ENCODE measurements around the gene RPL10A.

RPL10A gene

DNA sequence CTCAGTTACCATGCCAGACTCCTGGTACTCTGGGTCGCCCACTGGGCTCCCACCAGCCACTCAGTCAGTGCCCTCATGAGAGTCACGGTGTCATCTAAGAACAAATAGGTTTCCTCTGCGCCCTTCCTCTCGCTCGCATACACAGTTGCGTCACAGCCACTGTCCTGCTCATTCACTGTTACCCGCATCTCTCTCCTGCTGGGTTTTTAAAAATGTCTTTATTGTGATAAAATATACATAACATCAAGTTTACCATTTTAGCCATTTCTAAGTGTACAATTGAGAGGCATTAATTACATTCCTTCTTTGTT, 24.7 kb downstream of the RPL10A start:
- DNase-seq (ENCODE audit: low read depth): no peak

DNA sequence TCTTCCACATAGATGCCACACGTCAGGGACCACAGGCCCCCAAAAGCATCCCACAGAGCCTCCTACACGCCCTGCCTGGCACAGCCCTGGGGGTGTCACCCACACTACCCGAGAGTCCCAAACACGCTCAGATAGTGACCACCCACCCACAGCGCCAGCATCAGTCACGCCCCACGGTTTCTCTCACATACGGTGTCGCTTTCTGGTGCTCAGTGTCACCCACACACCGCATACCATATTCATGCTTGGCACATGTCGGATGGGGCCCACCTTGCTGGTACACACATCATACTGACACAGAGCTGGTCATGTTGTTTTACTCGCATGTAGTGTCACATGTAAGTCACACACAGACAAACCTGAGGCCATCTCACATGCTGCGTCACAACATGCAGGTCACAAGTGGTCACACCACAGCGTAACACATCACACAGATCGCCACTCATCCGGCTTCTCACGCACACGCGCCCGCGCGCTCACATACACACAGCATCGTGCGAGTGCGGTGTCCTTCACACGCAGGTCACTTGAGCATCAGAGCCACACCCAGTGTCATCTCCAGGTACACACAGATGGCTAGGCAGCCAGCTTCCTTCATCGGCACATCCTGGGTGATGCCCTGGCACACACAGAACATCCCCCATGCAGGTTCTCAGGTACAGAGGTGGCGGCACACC, 25.2 kb downstream of the RPL10A start:
- DNase-seq (ENCODE audit: low read depth): no peak

DNA sequence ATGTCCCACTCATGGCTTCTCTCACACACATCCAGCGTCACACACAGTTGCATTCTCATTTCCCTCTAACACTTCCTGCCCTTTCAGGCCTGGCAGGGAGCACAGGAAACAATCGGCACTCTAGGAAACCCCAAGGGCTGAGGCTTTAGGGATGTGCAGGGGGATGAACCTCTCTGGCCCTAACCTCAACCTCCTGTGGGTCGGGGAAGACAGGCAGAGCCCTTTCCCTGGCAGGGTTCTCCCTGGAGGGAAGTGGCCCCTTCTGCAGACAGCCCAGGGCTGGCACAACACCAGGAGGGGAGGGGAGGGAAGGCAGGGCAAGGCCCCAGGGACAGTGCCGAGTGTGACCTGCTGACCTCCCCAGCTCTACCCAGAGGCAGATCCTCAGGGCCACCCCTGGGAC, 26.0 kb downstream of the RPL10A start:
- DNase-seq (ENCODE audit: low read depth): no peak

DNA sequence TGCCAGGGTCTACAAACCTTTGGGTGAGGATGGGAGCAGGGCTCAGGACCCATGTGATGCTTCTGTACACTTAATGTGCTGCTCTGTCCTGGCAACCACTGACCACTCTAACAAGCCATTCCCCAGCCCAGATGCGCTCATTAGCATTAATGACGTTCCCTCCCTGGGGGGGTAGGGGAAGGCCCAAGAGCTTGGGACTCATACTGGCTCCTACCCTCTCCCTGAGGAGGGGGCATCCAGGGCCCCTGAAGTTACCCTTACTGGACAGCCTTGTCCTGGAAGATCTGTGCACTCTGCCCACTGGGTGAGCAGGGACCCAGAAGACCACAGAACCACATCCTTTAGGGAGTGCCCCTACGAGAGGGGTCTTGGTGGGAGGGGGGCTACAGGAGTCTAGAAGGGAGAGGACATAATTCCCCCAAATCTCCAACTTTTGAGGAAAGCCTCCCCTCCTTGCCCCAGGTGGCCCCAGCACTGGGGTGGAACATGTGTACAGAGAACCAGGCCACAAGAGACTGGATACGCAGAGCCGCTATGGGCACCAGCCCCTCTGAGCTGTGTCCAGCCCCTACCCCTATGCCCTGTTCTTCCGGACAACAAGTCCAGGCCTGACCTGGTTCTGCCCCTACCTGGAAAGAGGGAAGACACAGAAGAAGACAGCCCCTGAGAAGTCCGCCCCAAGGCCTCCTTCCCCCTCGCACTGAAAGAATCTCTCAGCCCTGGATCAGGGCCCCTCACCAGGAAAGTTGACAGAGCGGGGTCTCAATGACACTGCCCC, 27.2 kb downstream of the RPL10A start:
- no peak for DNase-seq (ENCODE audit: low read depth)

DNA sequence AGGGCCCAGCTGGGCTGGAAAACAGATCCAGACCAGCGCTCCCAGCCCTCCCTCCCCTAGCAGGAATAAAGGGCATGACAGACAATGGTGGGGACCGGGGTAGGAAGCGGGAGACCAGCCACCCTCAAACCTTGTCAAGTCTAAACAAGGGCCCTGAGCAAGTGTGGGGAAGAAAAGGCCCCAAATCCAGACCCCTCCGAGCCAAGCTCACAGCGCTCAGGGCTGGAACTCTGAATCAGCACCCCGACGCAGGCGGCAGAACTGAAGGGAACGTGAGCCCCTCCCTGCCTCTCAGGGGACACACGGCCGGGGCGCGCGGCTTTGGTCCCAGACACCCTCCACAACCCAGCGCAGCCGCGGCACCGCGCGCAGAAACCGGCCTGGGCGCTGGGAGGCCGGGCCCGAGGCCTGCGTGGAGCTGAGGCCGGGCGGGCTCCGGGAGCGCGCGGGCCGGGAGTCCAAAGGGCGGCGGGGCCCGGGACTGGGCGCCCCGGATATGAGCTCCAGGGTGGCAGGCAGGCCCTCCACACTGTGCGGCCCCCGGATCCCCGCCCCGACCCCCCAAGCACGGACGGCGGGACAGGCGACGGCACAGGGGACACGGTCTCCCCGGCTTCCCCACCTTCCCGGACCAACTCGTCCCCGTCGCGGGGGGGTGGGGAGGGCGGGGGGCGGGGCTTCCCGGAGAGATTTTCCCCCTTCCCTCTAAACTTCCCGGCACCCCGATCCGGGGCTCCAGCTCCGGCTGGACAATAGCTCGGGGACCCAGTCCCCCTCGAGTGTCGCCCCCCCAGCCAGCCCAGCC, 28.0 kb downstream of the RPL10A start:
- DNase-seq (ENCODE audit: low read depth): no peak

DNA sequence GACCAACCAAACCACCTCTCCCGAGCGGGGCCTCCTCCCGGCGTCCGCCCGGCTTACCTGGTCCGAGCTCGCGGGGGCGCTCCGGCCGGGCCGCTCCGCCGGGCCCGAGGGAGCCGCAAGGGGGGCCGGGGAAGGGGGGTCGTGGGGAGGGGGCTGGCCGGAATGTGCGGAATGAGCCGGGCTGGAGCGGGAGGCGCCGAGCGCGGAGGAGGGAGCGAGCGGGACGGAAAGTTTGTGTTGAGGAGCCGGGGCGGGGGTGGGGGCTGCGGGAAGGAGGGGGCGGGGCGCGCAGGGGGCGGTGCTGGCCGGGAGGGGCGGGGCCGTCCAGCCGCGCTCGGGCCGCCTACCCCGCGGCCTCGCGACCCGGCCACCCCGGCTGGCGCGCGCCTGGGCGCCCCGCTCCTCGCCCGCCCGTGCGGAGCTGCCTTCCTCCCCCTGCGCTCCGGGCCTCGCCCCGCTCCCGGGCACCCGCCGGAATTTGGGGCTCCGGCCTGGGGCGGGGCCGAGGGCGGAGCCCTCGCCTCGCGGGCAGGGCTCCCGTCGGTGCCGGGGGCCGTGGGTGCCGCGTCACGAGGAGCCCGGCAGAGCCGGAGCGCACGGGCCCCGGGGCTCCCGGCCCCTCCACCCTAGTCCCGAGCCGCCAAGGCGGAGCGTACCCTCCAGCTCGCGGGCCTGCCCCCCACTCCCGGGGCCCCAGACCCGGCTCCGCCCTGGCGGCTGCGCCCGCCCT, 28.8 kb downstream of the RPL10A start, which contains the start of gene TEAD3:
Gene TEAD3 (minus strand): TSS at position 239 of the 730 bp plus-strand sequence.
- no peak for DNase-seq (ENCODE audit: low read depth)

DNA sequence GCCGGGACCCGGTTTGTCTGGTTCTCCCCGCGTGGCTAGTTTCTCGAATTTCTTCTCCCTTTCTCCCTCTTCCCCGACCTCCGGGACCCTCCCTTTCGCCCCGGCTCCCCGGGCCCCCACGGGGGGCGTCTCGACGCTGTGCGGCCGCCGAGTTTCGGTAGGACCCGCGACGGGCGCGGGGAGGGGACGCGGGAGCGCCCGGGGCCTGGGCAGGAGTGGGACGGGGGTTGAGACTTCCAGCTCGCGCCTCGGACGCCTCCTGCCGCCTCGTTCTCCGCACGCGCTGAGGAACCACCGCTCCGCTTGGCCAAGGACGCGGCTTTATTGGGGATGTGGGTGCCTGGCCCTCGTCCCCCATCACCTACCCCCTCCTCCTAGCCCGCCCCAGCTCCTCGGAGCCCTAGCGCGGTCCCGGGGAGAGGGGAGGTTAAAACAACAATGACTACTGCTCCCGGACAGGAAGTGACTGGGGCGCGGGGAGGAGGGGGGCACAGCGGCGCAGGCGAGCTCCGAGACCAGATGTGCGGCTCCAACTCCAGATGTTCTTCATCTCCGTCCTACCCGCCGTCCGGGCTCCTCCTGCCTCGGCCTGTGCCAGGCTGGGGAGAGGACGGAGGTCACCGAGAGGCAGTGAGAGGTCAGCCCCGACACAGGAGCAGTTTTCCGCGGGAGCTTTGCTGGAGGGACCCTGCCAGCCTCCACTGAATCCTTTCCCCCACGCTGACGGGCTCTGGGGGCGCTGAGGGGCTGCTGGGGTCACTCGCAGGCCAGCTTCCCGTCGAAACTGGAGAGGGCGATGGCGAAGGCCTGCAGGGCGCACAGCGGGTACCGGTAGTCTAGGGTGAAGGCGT, 29.6 kb downstream of the RPL10A start:
- no peak for DNase-seq (ENCODE audit: low read depth)

DNA sequence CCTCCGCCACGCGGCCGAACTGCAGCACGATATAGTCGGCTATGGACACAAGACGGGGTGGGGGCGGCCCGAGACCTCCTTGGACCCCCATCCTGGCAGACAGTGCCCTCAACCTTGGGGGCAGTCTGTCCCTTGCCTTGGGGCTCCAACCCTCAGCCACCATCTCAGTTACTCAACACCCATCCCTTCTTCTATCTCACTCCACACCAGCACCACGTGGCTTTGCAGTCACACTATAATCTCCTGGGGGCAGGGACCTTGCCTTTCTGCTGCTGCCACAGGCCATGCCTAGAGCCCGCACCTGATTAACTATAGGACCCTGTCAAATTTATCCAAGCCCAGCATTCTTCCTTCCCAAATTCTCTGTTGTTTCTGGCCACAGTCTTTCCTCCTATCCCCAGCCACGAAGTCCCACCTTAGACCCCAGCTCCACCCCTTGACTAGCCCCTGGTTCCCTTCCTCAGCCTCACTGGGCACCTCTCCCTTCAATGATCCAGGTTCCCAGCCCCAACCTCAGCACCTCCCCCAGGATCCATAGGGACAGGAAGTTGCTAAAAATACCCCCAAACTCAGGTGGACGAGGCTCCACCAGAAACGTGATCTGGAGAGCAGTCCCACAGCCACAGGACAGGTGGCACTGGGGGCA, 30.3 kb downstream of the RPL10A start:
- DNase-seq (ENCODE audit: low read depth): no peak

DNA sequence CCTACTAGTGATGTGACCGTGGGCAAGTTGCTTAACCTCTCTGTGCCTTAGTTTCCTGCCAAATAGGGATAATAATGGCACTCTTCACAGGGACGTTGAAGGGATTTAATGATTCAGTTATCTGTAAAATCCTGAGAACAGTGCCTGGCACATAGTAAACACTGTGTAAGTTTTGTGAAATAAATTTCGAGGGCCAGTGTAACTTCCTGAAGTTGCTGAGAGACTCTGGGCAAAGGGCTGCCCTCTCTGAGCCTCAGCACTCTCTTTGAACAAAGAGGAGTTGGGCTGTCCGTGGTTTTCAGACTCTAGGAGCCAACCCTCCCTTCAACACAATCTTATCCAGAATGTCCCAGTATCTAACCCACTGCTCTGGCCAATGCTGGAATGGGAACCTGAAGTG, 31.2 kb downstream of the RPL10A start:
- DNase-seq (ENCODE audit: low read depth): no peak

DNA sequence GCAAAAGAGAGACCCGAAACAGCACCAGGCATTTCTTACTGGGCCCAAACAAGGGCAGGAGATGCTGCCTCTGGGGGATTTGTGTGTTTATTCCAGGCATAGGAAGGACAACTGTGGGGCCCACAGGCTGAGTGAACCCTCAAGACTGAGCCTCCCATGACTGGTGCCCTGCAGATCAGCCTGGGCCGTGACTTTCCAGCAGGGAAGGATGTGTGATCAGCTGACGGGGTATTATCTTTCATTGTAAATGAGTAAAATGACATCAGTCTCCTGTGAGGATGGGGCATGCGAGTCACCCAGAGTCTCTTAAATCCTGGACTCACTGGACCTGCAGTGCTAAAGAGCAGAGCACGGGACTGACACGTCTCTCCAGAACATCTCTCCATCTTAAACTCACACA, 32.6 kb downstream of the RPL10A start:
- DNase-seq (ENCODE audit: low read depth): no peak

DNA sequence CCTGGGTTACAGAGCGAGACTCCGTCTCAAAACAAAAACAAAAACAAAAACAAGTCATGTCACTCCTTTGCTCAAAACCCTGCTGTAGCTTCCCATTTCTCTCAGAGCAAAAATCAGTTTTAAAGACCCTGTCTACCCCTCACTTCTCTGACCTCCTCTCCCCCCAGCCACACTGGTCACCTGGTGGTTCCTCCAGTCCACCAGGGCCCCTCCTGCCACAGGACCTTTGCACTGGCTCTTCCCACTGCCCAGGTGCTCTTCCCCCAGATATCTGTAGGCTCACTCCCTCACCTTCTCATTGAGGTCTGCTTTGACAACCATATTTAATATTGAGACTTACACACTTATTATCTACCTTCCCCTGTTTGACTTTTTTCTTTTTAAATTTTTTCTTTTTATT, 33.6 kb downstream of the RPL10A start:
- no peak for DNase-seq (ENCODE audit: low read depth)

DNA sequence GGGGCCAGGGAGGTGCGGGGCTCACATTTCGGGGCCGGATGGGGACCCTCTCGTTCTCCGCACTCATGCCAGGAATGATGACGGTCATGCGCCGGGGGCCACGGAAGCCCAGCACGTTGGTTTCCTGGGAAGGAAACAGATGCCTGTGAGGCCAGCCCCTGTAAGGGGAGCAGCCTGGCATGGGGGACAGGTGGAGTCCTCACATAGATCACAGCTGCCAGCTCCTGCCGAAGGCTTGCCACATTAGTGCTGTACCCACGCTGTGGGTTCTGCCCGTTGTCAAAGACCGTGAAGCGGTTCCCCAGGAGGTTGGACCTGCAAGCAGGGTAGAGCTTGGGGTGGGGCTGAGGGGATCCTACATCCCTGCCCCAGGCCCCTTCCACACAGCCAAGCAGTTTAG, 35.3 kb downstream of the RPL10A start:
- DNase-seq (ENCODE audit: low read depth): no peak

DNA sequence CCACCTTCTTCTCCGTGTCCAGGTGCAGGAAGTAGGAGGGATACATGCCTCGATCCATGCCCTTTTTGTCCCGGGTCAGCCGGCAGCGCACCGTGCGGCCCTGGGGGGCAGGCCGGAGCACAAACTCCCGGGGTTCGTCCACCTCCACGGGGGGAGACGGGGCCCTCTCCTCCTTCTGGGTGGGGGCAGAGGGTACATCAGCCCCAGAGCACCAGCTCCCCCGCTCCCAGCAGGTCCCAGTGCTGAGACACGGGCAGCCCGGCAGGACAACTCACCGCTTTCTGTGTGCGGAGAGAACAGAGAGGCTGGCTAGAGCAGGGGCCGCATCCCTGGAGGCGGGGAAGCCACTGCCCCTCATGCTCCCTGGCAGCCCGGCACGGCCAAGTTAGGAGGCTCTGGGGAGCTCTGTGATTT, 37.8 kb downstream of the RPL10A start:
- no peak for DNase-seq (ENCODE audit: low read depth)

DNA sequence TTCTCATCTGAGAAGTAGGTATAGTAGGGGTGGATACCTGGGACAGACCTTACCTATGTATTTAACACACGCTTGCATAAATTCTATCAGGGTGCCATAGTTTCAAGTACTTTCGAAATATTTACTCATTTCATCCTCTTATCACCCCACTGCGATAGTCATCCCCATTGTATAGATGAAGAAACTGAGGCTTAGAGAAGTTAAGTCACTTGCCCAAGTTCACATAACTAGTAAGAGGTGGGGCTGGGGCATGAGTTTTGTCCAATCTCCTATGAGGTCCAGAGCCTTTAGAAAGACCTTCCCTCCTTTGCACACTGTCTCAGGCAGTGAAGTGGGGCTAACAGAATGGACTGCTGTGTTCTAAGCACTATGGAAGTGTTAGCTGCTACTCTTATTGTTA, 38.3 kb downstream of the RPL10A start:
- DNase-seq (ENCODE audit: low read depth): no peak

DNA sequence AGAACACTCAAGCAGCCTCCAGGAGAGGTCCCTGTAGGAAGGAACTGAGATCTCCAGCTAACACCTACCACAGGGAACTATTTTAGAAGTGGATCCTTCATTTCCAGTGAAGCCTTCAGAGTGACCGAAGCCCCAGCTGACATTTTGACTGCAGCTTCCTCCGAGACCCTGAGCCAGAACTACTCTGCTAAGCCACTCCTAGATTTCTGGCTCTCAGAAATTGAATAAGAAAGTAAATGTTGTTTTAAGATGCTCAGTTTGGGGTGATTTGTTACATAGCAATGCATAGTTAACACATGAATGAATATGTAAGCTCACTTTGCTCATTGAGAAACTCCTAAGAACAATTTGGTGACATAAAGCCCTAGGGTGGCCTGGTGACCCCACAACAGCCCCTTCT, 39.0 kb downstream of the RPL10A start:
- DNase-seq (ENCODE audit: low read depth): no peak

DNA sequence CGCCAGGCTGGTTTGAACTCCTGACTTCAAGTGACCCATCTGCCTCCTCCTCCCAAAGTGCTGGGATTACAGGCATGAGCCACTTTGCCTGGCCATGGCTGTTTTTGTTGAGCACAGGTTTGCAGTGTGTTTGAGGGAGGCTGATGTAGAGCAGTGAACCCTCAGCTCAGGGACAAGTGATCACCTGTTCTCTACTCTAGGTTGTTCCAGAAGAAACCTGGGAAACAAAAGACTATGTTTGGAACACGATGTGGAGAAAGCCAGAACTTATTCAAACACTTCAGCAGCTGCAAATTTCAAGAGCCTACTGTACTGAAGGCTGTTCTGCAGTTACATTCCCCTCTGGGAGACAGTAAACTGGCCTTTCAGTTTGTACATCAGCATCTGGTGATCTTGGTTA, 39.8 kb downstream of the RPL10A start:
- DNase-seq (ENCODE audit: low read depth): no peak

DNA sequence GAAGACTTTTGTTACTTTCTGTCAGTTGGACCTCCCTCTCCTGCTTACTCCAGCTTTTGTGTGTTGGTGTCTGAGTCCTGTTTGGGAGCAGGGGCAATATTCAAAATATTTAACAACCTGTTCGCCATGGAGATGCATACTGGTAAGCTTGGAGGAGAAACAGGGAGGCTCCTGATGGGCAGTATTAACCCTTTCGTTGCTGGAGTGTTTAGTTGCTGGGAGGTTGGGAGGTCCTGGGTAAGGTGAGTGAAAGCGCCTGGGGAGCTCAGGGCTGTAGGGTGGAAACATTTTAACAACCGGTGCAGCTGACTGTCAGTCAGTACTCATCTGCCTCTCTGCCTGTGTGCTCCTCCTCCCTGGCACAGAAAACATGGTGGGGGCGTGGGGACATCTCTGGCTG, 40.3 kb downstream of the RPL10A start:
- no peak for DNase-seq (ENCODE audit: low read depth)

DNA sequence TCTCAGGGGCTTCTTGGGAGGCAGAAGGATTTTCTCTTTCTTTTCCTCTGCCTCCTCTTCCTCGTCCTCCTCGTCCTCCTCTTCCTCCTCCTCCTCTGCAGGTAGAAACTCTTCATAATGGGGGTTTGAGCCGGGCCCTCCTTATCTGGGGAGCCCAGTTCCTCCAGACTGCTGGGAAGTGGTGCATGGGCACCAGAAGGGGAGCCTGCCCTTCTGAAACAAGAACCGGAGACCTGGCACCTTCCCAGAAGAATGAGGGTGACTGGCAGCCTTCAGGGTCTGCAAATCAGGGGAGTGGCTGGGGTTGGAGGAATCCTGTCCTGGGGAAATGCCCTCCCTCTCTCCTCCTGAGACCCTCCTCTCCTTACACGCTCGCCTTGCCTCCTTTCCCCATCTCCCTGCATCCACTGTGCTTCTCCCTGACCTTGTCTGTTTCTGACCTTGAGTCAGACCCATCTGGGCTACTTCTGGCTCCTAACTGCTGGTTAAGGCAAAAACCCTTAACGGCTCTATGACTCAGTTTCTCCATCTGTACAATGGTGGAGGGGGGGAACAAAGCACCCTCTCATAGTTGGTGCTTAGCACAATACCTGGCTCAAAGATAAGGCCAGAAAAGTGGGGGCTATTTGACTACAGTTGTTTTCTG, 42.8 kb downstream of the RPL10A start:
- no peak for DNase-seq (ENCODE audit: low read depth)

DNA sequence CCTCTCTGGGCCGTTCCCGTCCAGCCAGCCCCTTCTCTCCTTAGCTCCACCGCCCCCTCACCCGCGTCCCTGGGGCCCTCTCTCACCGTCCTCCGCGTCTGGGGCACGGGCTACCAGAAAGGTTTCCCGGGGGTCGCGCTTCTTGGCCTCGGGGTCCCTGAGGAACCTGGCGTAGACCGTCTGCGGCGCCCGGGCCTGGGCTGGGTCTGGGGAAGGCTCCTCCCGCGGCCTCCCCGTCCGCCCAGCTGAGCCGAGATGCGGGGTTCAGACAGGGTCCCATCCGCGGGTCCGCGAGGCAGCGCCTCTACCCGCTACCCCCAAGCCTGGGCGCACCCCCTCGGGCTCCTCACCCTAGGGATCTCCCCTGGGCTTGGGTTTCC, 43.4 kb downstream of the RPL10A start:
- no peak for DNase-seq (ENCODE audit: low read depth)

DNA sequence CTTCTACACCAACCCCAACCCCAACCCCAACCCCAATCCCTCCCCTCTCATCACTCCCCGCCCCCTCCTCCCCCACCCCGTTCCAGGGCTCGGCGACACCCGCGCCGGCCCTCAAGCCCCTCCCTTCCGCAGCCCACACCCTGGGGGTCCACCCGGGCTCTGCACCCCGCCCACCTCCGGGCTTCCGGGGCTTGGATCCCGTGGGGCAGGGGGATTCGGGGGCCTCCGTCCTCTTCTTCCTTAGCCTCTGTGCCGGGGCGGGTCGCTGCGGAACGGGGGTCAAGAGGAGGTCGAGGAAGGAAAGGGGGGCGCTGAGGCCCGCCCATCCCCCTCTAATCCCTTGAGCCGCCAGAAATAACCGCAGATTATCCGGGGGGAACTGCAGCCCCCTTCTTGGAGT, 43.8 kb downstream of the RPL10A start:
- no peak for DNase-seq (ENCODE audit: low read depth)

DNA sequence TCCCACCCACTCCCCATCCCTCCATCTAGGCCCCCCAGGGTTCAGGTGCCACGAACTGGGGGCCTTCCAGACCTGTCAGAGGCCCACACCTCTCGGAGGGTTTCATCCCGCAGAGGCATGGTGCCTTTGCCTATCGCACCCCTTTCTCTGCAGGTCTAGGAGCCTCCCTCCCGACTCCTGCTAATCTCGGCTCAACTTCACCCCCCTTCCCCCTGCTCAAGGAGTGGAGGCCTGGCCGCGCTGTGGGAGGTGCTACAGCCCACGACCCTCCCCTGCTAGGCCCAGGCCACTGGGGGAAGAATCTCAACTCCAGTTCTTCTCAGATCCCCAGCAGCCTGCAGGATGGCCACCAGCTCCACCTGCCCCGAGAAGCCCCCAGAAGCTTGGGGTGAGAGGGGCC, 44.5 kb downstream of the RPL10A start, which contains the start of gene TULP1:
Gene TULP1 (minus strand): TSS at position 157 of the 400 bp plus-strand sequence. CDS start 38 bp downstream, at position 119.
- DNase-seq (ENCODE audit: low read depth): no peak

All from stimulated activated CD8-positive, alpha-beta memory T cell treated with anti-CD3 and anti-CD28 coated beads, Interleukin-15, amount 100 ng/mL, for 1 hour (primary cell).